ENCODE measurements around the gene SLC12A2.

- TF ChIP-seq FOXM1 (IDR thresholded peaks at IDR 0.05; ENCODE audit: borderline replicate concordance) (no peak), SP1 (IDR thresholded peaks at IDR 0.05) (no peak), HDGF (IDR thresholded peaks at IDR 0.05; ENCODE audit: borderline replicate concordance) (no peak), NFRKB (IDR thresholded peaks at IDR 0.05) (no peak)
Measured at GRCh38 chr5:128228521-128228920, 145.0 kb downstream of the SLC12A2 start.
